Measurements from ENCODE around the gene CHD1. TPM values are rescaled to one million over a fixed set of nuclear protein-coding genes. Genes with fewer than 3 reads are reported as not detected.

The CHD1 gene
- total RNA-seq, 2 experiments from 2014 or later = 217 to 228 TPM

- Histone ChIP-seq H3K9me3 (ENCODE audit: control insufficient read depth in 1 of 2, insufficient read depth in 1 of 2, low read length in 2 of 2) (no peaks in the 10 kb centered on the region), H3K27me3 (ENCODE audit: control insufficient read depth in 1 of 2, insufficient read depth in 2 of 2, low read length in 2 of 2) (no peaks in the 10 kb centered on the region), H3K27ac (ENCODE audit: low read depth in 1 of 2, low read length in 2 of 2) (no peak overlapping the region), H3K4me3 (ENCODE audit: low read length) (no peak overlapping the region), H3K36me3 (ENCODE audit: insufficient read depth, low read length) (no peaks in the 10 kb centered on the region), H3K4me1 (ENCODE audit: insufficient read depth, low read length) (peaks cover 9% of the 10 kb centered on the region)
- Mint-ChIP-seq H3K27me3 (no peaks in the 10 kb centered on the region), H3K4me3 (no peak overlapping the region), H3K36me3 (ENCODE audit: low read depth) (no peaks in the 10 kb centered on the region), H3K4me1 (ENCODE audit: low read depth) (peaks cover 80% of the 10 kb centered on the region), H3K9me3 (no peaks in the 10 kb centered on the region), H3K27ac (peak overlapping the region; percentile 97)
- CTCF ChIA-PET = interaction anchor here (0.6 to 1.5 kb wide), 2 partner anchors 14 to 1766 kb away, joined by 3 to 4 read pairs; no protein-coding TSS in a partner anchor
- DNase-seq = no peak
- ATAC-seq (ENCODE audit: poor library complexity) = no peak
- intact Hi-C loops (cut with DNase I, micrococcal nuclease) = loop anchor here in 1 of 2 experiments (10.0 kb wide), 1 partner anchor 1596 kb away; the partner anchor contains the start of gene FAM174A
- no peak for TF ChIP-seq CTCF (IDR thresholded peaks at IDR 0.05)
- POLR2A ChIA-PET = interaction anchor here (3.6 kb wide), 1 partner anchor 10 kb away, joined by 22 read pairs; the partner anchor contains the start of gene CHD1
Measured at GRCh38 chr5:98938464-98938863, 9.7 kb upstream of the CHD1 start.

- peaks cover 16% of the 10 kb centered on the region for H3K4me1 ChIP-seq (ENCODE audit: insufficient read depth, low read length)
Measured at GRCh38 chr5:98936948-98937715, 8.3 kb upstream of the CHD1 start.

GRCh38 chr5:98935206-98935605, 6.4 kb upstream of the CHD1 start:
- peaks cover 22% of the 10 kb centered on the region for H3K36me3 Mint-ChIP-seq (ENCODE audit: low read depth)
- H3K27me3 ChIP-seq (ENCODE audit: control insufficient read depth in 1 of 2, insufficient read depth in 2 of 2, low read length in 2 of 2) = no peaks in the 10 kb centered on the region
- H3K4me3 Mint-ChIP-seq = no peak overlapping the region
- H3K27me3 Mint-ChIP-seq = no peaks in the 10 kb centered on the region
- no peak for DNase-seq
- H3K4me3 ChIP-seq (ENCODE audit: low read length) = no peak overlapping the region
- CTCF ChIA-PET = no interaction called here
- peaks cover 83% of the 10 kb centered on the region for H3K4me1 Mint-ChIP-seq (ENCODE audit: low read depth)
- H3K4me1 ChIP-seq (ENCODE audit: insufficient read depth, low read length) = peaks cover 16% of the 10 kb centered on the region
- peak overlapping the region; percentile 97 for H3K27ac Mint-ChIP-seq
- intact Hi-C loops (cut with DNase I, micrococcal nuclease) = loop anchor here in 1 of 2 experiments (10.0 kb wide), 1 partner anchor 1600 kb away; the partner anchor contains the start of gene FAM174A
- POLR2A ChIA-PET = interaction anchor here (0.8 to 1.3 kb wide), 2 partner anchors 92 to 97 kb away, joined by 3 read pairs; no protein-coding TSS in a partner anchor
- H3K27ac ChIP-seq (ENCODE audit: low read depth in 1 of 2, low read length in 2 of 2) = peak overlapping the region in 1 of 2 donors; percentile 17
- no peaks in the 10 kb centered on the region for H3K9me3 Mint-ChIP-seq
- ATAC-seq (ENCODE audit: poor library complexity) = no peak
- H3K9me3 ChIP-seq (ENCODE audit: control insufficient read depth in 1 of 2, insufficient read depth in 1 of 2, low read length in 2 of 2) = no peaks in the 10 kb centered on the region
- H3K36me3 ChIP-seq (ENCODE audit: insufficient read depth, low read length) = peaks cover 16% of the 10 kb centered on the region
- no peak for TF ChIP-seq CTCF (IDR thresholded peaks at IDR 0.05)

More at GRCh38 chr5:98936948-98937715, 8.3 kb upstream of the CHD1 start:
- H3K27me3 Mint-ChIP-seq = no peaks in the 10 kb centered on the region
- DNase-seq (no peak), ATAC-seq (ENCODE audit: poor library complexity) (no peak)
- no peak overlapping the region for H3K4me3 Mint-ChIP-seq
- H3K27ac ChIP-seq (ENCODE audit: low read depth in 1 of 2, low read length in 2 of 2) = peak overlapping the region in 1 of 2 donors; percentile 14
- no peak overlapping the region for H3K4me3 ChIP-seq (ENCODE audit: low read length)
- no peak for TF ChIP-seq CTCF (IDR thresholded peaks at IDR 0.05)
- H3K9me3 ChIP-seq (ENCODE audit: control insufficient read depth in 1 of 2, insufficient read depth in 1 of 2, low read length in 2 of 2) = no peaks in the 10 kb centered on the region
- peaks cover 3% of the 10 kb centered on the region for H3K36me3 ChIP-seq (ENCODE audit: insufficient read depth, low read length)
- peaks cover 9% of the 10 kb centered on the region for H3K36me3 Mint-ChIP-seq (ENCODE audit: low read depth)
- intact Hi-C loops (cut with DNase I, micrococcal nuclease) = loop anchor here in 1 of 2 experiments (10.0 kb wide), 1 partner anchor 1598 kb away; the partner anchor contains the start of gene FAM174A
- no peaks in the 10 kb centered on the region for H3K9me3 Mint-ChIP-seq
- peaks cover 81% of the 10 kb centered on the region for H3K4me1 Mint-ChIP-seq (ENCODE audit: low read depth)
- POLR2A ChIA-PET = interaction anchor here (3.6 kb wide), 1 partner anchor 8 kb away, joined by 22 read pairs; the partner anchor contains the start of gene CHD1
- H3K27ac Mint-ChIP-seq = peak overlapping the region; percentile 97
- CTCF ChIA-PET = interaction anchor here (0.5 to 1.5 kb wide), 2 partner anchors 93 to 124 kb away, joined by 4 to 5 read pairs; no protein-coding TSS in a partner anchor
- no peaks in the 10 kb centered on the region for H3K27me3 ChIP-seq (ENCODE audit: control insufficient read depth in 1 of 2, insufficient read depth in 2 of 2, low read length in 2 of 2)

All from CD4-positive, alpha-beta T cell (primary cell).